ENCODE data around the gene ADGRL2.

- no peak for TF ChIP-seq EZH2 (IDR thresholded peaks at IDR 0.05)
- TF ChIP-seq CTCF (IDR thresholded peaks at IDR 0.05) = no peak
Observed at GRCh38 chr1:81889166-81889565, 88.4 kb downstream of the ADGRL2 start.

Measured in neural progenitor cell (in vitro differentiated cells).